Activated CD4-positive, alpha-beta T cell treated with anti-CD3 and anti-CD28 coated beads, Interleukin-2, amount 50 U/mL, for 24 hours (primary cell): ENCODE measurements around the gene DIP2A.
"Not testable (repeated sequence)": the region's sequence is repeated elsewhere in the genome, so short reads cannot be mapped to it uniquely, and the experiment has no call there.

Experiments used
- DNase-seq, 2 donors: peaks; one replicate each; pipeline ENCODE4 v3.0.0-alpha.2; 2020; ENCODE audit warnings: low read depth in 1 of 2, low spot score in 1 of 2

The DIP2A gene

DNA sequence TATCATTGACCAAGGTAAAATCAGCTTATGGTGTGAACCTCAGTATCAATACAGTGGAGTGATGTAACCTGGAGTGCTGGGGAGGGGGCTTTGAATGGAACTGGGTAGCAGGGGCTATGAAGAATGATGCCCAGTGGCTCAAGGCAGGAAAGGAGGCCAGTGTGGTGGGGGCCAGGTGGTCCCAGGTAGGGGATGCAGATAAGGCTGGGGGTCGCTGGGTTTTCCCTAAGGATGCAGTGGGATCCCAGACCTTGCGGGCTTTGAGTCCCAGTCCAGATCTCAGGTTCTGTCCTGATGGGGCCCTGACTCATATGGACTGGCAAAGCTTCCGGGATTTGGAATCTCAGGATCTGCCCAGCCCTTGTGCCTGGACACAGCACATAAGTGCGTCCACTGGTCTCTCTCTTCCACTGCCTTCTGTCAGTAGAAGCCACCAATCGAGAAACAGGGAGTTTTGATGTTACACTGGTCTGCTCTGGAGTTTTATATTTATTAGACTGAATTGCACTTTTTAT, 94.2 kb downstream of the DIP2A start:
- DNase-seq = no peak

DNA sequence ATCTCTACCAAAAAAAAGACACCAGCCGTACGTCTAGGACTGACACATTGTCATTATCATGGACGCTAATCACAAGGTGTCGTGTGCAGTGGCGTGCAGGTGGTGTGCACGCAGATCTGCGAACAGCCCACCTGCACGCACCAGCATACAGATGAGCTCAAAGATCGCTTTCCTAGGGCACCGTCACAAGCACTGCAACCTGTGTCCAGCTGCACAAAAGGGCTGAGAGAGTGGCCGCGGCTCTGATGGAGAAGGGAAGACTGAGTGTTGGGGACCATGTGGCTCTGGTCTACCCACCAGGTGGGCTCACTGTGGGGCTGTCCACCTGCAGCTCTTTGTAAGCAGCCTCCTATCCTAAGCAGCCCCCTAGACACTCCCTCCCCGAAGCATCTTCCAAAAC, 95.3 kb downstream of the DIP2A start:
- no peak for DNase-seq

DNA sequence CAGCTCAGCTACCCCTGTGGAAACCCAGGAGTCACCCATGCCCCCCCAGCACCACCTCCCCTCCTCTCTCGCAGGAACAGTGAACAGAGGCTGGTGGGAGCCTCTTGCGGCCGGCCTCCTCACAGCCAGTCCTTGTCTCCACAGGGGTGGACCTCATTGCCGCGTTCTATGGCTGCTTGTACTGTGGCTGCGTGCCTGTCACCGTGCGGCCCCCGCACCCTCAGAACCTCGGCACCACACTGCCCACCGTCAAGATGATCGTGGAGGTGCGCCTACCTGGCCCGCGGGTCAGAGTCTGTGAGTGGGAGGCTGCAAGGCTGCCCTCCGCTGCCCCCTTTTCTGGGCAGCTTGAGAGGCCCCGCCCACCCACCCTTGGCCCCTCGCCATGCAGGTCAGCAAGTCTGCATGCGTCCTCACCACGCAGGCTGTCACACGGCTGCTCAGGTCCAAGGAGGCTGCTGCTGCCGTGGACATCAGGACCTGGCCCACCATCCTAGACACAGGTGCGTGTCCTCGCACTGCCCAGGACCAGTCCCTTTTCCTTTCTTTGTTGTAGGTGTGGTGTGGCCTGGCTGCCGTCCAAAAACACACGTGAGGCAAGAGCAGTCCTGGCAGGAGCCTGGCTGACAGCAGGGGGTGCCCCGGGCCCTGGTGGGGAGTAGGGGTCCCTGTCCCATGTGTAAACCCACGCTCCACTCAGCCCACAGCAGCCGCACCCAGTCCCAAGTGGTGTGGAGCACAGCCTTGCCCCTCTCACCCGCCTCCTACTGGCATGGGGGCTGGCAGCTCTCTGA, 95.9 kb downstream of the DIP2A start:
- no peak for DNase-seq

DNA sequence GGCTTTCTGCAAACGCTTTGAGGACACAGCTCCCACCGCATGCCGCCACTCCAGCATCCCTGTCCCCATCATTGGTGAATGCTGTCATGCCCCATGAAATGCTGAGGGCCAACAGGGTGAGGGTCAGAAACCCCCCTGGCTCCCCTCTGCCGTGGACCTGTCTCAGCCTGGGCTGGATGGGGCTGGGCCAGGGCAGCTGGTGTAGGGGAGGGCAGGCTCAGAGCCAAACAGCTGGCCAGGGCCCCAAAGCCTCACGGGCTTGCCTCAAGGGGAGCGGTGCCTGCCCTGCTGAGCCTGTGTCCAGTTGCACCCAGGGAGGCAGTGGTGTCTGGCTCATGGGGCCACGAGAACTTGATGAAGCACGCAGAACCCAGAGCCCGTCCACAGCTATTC, 96.5 kb downstream of the DIP2A start:
- DNase-seq = no peak

DNA sequence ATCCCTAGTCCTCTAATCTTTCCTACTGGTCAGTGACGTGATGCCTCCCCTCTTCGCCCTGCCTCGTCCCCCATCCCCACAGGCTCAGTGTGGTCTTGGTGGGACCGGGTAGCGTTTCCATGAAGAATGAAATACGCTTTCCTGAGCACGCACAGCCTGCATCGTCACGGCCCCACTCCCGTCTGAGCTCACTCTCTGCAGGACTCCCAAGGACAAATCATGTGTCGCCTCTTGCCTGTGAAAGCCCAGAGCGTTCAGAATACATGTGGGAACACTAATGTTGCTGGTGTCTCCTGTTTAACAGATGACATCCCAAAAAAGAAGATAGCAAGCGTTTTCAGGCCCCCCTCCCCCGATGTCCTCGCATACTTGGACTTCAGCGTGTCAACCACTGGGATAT, 97.0 kb downstream of the DIP2A start:
- DNase-seq = no peak

DNA sequence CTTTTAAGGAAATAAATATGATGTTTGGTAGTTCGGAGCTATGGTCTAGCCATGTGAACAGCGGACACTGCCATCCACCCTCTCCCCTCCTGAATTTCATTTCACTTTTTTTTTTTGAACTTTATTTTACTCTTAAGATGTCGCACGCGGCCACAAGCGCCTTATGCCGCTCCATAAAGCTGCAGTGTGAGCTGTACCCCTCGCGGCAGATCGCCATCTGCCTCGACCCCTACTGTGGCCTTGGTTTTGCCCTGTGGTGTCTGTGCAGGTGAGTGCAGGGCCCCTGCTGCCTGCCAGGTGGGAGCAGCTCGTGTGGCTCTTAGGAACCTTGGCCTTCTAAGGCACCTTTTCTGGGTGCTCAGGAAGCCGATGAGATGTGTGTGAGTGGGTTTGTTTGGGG, 98.1 kb downstream of the DIP2A start:
- no peak for DNase-seq

DNA sequence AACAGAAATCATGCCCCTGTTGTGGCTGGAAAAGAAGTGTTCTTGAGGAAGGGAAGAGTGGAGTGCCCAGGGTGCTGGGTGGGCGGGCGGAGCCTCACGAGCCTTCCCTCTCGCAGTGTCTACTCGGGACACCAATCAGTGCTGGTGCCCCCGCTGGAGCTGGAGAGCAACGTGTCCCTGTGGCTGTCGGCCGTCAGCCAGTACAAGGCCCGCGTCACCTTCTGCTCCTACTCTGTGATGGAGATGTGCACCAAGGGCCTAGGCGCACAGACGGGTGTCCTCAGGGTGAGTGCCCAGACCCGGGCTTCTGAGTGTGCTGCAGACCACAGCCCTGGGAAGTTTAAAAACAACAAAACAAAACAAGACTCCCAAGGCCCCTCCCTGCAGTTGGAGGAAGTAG, 98.8 kb downstream of the DIP2A start:
- no peak for DNase-seq

DNA sequence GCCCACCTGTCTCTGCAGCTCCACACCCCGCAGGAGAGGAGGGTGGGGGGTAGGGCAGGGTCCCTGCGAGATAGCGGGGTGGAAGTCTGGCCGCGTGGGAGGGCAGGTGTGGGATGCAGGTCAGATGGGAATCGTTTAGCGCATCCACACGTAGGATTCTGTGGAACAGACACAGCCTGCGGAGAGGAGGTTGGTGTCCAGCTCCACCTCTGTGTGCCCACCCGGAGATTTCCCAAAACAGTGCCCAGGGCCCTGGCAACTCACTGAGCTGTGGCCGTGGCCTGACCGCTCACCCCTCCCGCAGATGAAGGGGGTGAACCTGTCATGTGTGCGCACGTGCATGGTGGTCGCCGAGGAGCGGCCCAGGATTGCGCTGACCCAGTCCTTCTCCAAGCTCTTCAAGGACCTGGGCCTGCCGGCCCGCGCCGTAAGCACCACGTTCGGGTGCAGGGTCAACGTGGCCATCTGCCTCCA, 99.3 kb downstream of the DIP2A start:
- DNase-seq = no peak

DNA sequence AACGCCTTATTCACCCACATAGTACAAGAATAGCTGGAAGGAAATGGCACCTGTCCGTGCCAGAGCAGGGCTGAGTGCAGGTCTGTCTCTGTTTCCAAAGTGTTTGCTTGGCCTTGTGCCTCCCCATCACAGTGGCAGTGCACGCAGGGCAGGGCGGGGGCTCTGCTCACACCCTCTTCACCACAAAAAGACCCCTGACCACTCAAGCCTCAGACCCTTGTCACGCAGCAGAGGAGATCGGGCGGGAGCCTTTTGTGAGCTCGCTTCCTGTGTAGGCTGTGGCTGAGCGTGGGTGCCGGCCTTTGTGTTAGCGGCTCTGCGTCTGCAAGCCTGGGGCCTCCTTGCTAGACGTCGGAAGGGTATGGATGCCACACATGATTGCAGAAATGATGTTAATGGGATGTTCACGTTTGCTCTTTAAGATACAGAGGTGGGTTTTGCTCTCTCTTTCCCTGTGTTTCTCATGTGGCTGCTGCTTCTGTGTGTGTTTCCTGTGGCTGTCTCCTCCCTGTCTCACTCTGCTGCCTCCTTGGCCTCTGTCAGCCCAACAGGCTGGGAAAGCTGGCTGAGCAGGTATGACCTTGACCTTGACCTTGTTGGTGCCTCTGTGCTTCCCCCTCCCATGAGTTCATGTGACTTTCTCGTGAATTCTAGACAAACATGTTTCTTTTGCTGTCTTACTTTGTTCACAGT, 100.7 kb downstream of the DIP2A start:
- DNase-seq = peak; percentile 30 to 50

DNA sequence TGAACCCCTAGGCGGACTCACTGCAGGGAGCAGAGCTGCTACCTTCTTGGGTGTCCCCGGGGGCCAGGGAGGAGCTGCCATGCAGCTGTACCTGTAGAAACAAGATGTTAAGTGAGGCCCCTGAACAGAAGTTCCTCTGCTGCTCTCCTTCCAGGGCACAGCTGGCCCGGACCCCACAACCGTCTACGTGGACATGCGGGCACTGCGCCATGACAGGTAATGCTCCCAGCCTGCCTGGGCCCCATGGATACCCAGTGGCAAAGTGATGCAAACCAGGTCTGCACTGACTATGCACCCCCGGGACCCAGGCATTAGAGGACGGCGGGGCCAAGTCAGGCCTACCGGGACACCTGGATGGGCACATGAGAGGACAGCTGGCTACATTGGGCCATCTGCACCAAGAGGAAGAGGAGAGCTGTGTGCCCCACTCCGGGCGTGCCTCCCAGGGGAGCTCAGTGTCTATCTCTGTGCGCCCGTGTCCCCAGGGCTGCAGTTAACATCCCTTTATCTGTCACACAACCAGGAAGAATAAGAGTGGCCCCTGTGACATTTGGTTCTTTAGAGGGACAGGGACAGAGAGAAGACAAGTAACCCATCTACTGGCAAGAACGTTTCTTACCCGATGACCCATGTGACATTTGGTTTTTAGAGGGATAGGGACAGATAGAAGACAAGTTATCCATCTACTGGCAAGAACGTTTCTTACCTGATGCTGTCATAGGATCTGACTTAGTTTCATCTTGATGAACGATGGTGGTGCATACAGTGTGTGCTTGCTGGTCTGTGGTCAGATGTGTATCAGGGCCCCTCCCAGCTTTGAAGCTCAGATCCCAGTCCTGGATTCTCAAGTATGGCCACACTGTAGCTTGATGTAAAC, 102.1 kb downstream of the DIP2A start:
- DNase-seq = no peak

DNA sequence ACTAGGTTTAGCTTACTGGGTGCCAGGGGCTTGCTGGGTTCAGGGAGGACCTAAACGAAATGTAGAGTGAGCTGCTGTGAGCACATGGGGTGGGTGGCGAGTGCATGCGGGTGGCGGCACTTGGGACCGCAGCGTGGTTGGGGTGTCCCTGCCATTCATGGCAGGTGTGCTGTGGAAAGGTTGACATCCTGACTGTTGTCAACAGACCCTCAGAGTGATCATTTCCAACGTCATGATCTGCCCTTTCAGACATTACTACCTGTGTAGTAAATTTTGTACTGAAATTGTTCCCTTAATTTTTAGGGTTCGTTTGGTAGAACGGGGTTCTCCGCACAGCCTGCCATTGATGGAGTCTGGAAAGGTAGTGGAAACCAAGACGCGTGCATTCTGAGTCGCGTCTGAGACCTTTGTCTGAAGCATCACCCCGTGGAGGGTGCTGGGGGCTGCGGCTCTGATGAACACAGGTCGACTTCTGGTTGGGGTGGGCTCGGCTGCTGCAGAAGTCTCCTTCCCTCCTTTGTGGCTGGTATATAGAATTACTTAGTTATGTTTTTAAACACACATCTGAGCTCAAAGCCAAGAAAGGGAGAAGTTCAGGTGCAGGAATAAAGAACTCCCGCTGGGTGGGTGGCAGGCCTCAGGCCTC, 102.9 kb downstream of the DIP2A start:
- no peak for DNase-seq

DNA sequence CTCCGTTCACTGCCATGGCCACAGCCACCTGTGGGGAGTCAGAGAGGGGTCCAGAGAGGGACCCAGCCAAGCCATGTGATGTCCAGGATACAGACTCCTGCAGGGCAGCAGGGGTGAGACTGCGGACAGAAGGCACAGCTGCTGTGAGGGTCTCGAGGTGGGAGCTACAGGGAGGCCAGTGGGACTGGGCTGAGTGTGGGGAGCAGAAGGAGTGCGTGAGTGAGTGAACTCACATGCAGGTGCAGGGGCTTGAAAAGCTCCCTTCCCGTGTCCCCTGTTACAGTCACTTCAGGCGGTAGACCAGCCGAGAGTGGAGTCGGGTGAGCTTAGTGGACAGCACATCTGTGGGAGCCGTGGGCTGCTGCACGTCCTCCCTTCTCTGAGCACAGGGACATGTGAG, 103.8 kb downstream of the DIP2A start:
- no peak for DNase-seq

DNA sequence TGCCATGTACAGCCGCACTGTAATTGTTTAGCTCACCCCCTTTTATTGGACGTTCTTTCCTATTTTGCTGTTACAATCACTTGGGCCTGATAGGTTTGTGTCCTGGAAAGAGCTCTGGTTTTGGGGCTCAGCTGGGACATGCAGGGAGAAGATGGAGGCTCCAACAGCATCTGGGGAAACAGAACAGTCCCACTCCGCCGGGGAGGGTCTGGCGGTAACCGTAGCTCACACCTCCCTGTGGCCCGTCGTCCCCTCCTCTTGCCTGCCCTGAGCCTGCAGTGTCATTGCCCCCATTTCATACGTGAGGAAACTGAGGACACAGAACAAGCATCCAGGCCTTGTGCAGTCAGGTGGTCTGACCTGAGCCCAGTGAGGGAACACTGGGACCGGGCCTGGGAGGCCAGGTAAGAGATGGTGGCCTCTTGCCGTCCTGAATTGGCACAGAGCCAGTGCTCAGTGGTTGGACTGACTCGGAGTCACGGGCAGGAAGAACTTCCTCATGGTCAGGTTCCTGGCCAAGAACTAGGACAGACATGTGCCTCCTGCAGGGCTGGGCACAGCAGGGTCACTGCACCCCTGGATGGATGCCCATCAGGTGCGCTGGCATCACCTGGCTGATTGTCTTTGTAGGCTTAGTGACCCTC, 104.4 kb downstream of the DIP2A start:
- DNase-seq = no peak

DNA sequence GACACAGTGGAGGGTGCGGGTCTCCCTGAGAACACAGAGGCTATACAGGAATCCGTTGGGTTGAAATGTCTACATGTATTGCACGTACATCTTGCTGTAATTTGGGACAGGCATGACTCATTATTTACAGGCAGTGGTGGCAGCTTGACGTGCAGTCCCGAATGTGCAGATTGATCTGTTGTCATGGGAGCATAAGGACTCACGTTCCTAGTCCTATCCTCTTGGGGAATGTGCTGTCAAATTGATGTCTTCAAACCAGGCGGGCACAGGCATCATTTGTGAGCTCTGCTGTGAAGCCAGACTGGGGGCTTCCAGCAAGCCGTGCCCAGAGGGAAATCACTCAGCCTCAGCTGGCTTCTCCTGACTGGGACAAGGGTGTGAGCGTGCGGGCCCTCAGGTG, 105.7 kb downstream of the DIP2A start:
- no peak for DNase-seq

DNA sequence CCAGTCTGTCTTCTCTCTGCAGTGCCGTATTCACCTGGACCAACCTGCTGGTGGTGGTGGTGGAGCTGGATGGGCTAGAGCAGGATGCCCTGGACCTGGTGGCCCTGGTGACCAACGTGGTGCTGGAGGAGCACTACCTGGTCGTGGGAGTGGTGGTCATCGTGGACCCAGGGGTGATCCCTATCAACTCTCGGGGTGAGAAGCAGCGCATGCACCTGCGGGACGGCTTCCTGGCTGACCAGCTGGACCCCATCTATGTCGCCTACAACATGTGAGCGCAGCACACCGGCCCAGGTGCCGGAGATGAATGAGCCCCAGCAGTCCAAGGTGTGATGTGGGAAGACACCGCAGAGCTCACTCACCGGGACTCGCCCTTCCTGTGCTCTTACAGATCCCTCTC, 108.7 kb downstream of the DIP2A start:
- DNase-seq = no peak

DNA sequence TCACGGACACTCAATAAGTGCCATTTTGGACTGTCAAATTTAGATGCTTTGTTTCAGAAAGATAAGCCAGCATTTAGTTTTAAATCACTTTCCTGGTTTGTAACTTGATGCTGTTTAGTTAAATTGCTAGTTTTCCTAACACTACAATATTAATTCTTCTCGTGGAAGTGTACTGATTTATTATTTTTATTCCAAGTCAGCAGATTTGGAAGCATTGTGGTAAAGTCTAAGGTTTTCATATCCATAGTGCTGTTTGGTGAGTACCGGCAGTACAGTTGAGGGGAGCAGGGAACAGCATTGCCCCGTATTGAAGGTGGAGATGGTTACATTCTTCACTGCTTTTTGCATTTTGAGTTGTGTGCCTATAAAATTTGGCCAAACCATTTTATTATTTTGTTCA, 109.9 kb downstream of the DIP2A start:
- no peak for DNase-seq

DNA sequence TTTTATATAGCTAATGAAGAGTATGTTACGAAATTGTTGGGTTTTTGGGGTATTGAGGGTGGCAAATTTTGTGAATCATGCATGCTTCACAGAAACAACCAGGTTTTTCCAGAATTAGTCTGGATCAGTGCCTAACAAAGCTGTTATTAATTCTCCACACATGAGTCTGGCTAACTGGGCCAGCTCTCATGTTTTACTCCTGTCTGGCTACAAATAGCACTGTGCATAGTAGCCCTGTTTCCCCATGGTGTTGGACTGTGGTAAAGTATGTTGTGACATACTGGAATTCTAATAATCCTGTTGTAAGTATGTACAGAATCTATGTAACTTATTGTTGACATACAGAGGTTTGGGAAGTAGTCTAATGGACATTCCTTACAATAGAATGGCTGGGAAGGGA, 110.4 kb downstream of the DIP2A start:
- no peak for DNase-seq

DNA sequence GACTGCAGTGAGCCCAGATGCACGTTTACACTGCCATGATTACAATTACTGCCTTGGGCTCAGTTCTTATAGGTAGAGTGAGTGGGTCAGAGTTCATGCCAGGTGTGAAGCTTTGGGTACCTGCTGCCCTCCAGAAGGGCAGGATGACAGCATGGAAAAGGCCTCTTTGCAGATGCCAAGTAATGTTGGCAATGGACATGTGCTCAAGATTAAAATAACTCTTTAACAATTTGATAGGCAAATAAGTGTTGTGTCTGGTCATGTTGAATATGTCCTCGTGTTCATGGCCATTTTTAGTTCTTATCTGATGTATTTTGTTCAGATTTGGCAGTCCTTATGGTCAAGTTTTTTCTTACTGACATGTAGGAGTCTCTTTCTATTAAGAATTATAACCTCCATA, 111.4 kb downstream of the DIP2A start:
- no peak for DNase-seq

DNA sequence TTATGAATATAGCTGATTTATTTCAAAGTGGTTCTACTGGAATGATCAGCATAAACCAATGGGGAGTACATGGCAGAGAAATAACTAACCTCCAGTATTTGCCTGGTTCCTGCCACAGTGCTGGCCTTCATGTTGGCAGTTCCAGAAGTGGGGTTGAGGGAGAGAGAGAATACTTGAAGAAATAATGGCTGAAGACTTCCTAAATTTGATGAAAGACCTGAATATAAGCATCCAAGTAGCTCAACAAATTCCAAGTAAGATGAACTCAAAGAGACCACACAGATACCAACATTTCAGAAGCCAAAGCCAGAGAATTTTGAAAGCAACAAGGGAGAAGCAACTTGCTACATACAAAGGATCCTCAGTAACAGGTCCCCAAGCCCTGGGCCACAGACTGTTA, 111.9 kb downstream of the DIP2A start:
- no peak for DNase-seq

DNA sequence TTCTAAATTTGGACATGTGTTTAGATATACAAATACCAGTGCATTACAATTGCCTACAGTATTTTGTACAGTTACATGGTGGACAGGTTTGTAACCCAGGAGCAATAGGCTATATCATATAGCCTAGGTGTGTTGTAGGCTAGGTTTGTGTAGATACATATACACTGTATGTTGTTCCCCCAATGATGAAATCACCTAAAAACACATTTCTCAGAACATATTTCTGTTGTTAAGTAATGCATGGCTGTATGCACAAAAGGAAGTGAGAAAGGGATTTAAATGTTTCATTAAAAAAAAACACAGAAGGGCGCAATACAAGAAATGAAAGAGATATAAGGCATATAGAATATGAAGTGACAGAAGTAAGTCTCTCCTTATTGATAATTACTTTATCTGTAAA, 114.2 kb downstream of the DIP2A start:
- DNase-seq = no peak

DNA sequence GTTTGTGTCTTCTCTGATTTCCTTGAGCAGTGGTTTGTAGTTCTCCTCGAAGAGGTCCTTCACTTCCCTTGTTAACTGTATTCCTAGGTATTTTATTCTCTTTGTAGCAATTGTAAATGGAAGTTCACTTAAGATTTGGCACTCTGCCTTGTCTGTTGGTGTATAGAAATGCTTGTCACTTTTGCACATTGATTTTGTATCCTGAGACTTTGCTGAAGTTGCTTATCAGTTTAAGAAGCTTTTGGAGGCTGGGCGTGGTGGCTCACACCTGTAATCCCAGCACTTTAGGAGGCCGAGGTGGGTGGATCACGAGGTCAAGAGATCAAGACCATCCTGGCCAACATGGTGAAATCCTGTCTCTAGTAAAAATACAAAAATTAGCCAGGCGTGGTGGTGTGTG, 119.1 kb downstream of the DIP2A start:
- not testable (repeated sequence) for DNase-seq
